ENCODE data around the gene HSF5. TPM values are rescaled to one million over a fixed set of nuclear protein-coding genes. Genes with fewer than 3 reads are reported as not detected.

The HSF5 gene
- total RNA-seq, 1 experiment from 2014 or later: not detected

GRCh38 chr17:58383892-58384462 lies 104.2 kb downstream of the HSF5 start:
- no peak for DNase-seq
- H3K4me3 ChIP-seq (ENCODE audit: insufficient read depth, low read depth, low read length): no peak overlapping the region
- H3K27me3 ChIP-seq (ENCODE audit: control insufficient read depth, insufficient read depth, low read length): no peaks in the 10 kb centered on the region
- no peaks in the 10 kb centered on the region for H3K36me3 ChIP-seq (replicated peaks; ENCODE audit: control insufficient read depth, insufficient read depth, low read length)

GRCh38 chr17:58382872-58383242 lies 105.4 kb downstream of the HSF5 start:
- Histone ChIP-seq H3K27me3 (ENCODE audit: control insufficient read depth, insufficient read depth, low read length) (no peaks in the 10 kb centered on the region), H3K36me3 (replicated peaks; ENCODE audit: control insufficient read depth, insufficient read depth, low read length) (no peaks in the 10 kb centered on the region), H3K4me3 (ENCODE audit: insufficient read depth, low read depth, low read length) (no peak overlapping the region)
- no peak for DNase-seq

- no peak for DNase-seq
- Histone ChIP-seq H3K27me3 (ENCODE audit: control insufficient read depth, insufficient read depth, low read length) (no peaks in the 10 kb centered on the region), H3K36me3 (replicated peaks; ENCODE audit: control insufficient read depth, insufficient read depth, low read length) (no peaks in the 10 kb centered on the region), H3K4me3 (ENCODE audit: insufficient read depth, low read depth, low read length) (no peak overlapping the region)
These were observed 105.9 kb downstream of the HSF5 start for GRCh38 chr17:58382108-58382871.

GRCh38 chr17:58381124-58382035 lies 106.8 kb downstream of the HSF5 start:
- no peak for DNase-seq
- H3K27me3 ChIP-seq (ENCODE audit: control insufficient read depth, insufficient read depth, low read length): no peaks in the 10 kb centered on the region
- H3K36me3 ChIP-seq (replicated peaks; ENCODE audit: control insufficient read depth, insufficient read depth, low read length): no peaks in the 10 kb centered on the region
- no peak overlapping the region for H3K4me3 ChIP-seq (ENCODE audit: insufficient read depth, low read depth, low read length)

- Histone ChIP-seq H3K4me3 (ENCODE audit: insufficient read depth, low read depth, low read length) (no peak overlapping the region), H3K36me3 (replicated peaks; ENCODE audit: control insufficient read depth, insufficient read depth, low read length) (no peaks in the 10 kb centered on the region), H3K27me3 (ENCODE audit: control insufficient read depth, insufficient read depth, low read length) (no peaks in the 10 kb centered on the region)
- DNase-seq: no peak
These were observed 107.7 kb downstream of the HSF5 start for GRCh38 chr17:58380207-58381123.

- DNase-seq: no peak
- H3K4me3 ChIP-seq (ENCODE audit: insufficient read depth, low read depth, low read length): no peak overlapping the region
- no peaks in the 10 kb centered on the region for H3K27me3 ChIP-seq (ENCODE audit: control insufficient read depth, insufficient read depth, low read length)
- H3K36me3 ChIP-seq (replicated peaks; ENCODE audit: control insufficient read depth, insufficient read depth, low read length): no peaks in the 10 kb centered on the region
These were observed 108.7 kb downstream of the HSF5 start for GRCh38 chr17:58379511-58379824.

GRCh38 chr17:58378733-58379510 lies 109.3 kb downstream of the HSF5 start:
- H3K36me3 ChIP-seq (replicated peaks; ENCODE audit: control insufficient read depth, insufficient read depth, low read length): no peaks in the 10 kb centered on the region
- H3K27me3 ChIP-seq (ENCODE audit: control insufficient read depth, insufficient read depth, low read length): no peaks in the 10 kb centered on the region
- H3K4me3 ChIP-seq (ENCODE audit: insufficient read depth, low read depth, low read length): no peak overlapping the region
- no peak for DNase-seq

GRCh38 chr17:58377661-58378060 lies 110.5 kb downstream of the HSF5 start:
- no peaks in the 10 kb centered on the region for H3K36me3 ChIP-seq (replicated peaks; ENCODE audit: control insufficient read depth, insufficient read depth, low read length)
- H3K4me3 ChIP-seq (ENCODE audit: insufficient read depth, low read depth, low read length): no peak overlapping the region
- no peaks in the 10 kb centered on the region for H3K27me3 ChIP-seq (ENCODE audit: control insufficient read depth, insufficient read depth, low read length)
- no peak for DNase-seq

GRCh38 chr17:58377093-58377601 lies 111.1 kb downstream of the HSF5 start:
- H3K36me3 ChIP-seq (replicated peaks; ENCODE audit: control insufficient read depth, insufficient read depth, low read length): no peaks in the 10 kb centered on the region
- no peaks in the 10 kb centered on the region for H3K27me3 ChIP-seq (ENCODE audit: control insufficient read depth, insufficient read depth, low read length)
- no peak for DNase-seq
- H3K4me3 ChIP-seq (ENCODE audit: insufficient read depth, low read depth, low read length): no peak overlapping the region

GRCh38 chr17:58376472-58377000 lies 111.7 kb downstream of the HSF5 start:
- Histone ChIP-seq H3K27me3 (ENCODE audit: control insufficient read depth, insufficient read depth, low read length) (no peaks in the 10 kb centered on the region), H3K36me3 (replicated peaks; ENCODE audit: control insufficient read depth, insufficient read depth, low read length) (no peaks in the 10 kb centered on the region), H3K4me3 (ENCODE audit: insufficient read depth, low read depth, low read length) (no peak overlapping the region)
- DNase-seq: no peak

GRCh38 chr17:58375811-58376210 lies 112.4 kb downstream of the HSF5 start:
- H3K36me3 ChIP-seq (replicated peaks; ENCODE audit: control insufficient read depth, insufficient read depth, low read length): no peaks in the 10 kb centered on the region
- no peak for DNase-seq
- no peaks in the 10 kb centered on the region for H3K27me3 ChIP-seq (ENCODE audit: control insufficient read depth, insufficient read depth, low read length)
- no peak overlapping the region for H3K4me3 ChIP-seq (ENCODE audit: insufficient read depth, low read depth, low read length)

GRCh38 chr17:58375256-58375655 lies 113.0 kb downstream of the HSF5 start:
- no peak overlapping the region for H3K4me3 ChIP-seq (ENCODE audit: insufficient read depth, low read depth, low read length)
- DNase-seq: no peak
- no peaks in the 10 kb centered on the region for H3K27me3 ChIP-seq (ENCODE audit: control insufficient read depth, insufficient read depth, low read length)
- no peaks in the 10 kb centered on the region for H3K36me3 ChIP-seq (replicated peaks; ENCODE audit: control insufficient read depth, insufficient read depth, low read length)

GRCh38 chr17:58373923-58374322 lies 114.3 kb downstream of the HSF5 start:
- no peak for DNase-seq
- H3K27me3 ChIP-seq (ENCODE audit: control insufficient read depth, insufficient read depth, low read length): no peaks in the 10 kb centered on the region

More at GRCh38 chr17:58373923-58374322, 114.3 kb downstream of the HSF5 start:
- Histone ChIP-seq H3K36me3 (replicated peaks; ENCODE audit: control insufficient read depth, insufficient read depth, low read length) (no peaks in the 10 kb centered on the region), H3K4me3 (ENCODE audit: insufficient read depth, low read depth, low read length) (no peak overlapping the region)

All from H7 (cell line).